Activated CD8-positive, alpha-beta memory T cell treated with anti-CD3 and anti-CD28 coated beads, Interleukin-2, amount 10 ng/mL, durations not matched to agents 7 days and 5 days (primary cell): Measurements from ENCODE around the gene LITAFD. TPM values are rescaled to one million over a fixed set of nuclear protein-coding genes. Genes with fewer than 3 reads are reported as not detected.
"Not testable (repeated sequence)": the region's sequence is repeated elsewhere in the genome, so short reads cannot be mapped to it uniquely, and the experiment has no call there.

ENCODE experiments used
- ATAC-seq: fragments of 150-1000 bp; cut with Tn5 transposase; one replicate; pipeline ENCODE4 v1.10.0; 2021; ENCODE audit warnings: moderate library complexity
- CTCF ChIA-PET: fragments of 350-600 bp; sonication (Branson Sonifier 250); formaldehyde crosslinking; loops from one replicate; lab custom pipeline; 2021; ENCODE audit warnings: antibody characterized with exemption; lab: Charles Lee
- DNase-seq: peaks from one replicate; pipeline ENCODE4 v3.0.0-alpha.2; 2020
- H3K27ac Mint-ChIP-seq: one replicate; pipeline ENCODE4 v1.8.0; 2021; ENCODE audit warnings: mild to moderate bottlenecking, mixed read lengths
- H3K27me3 Mint-ChIP-seq: one replicate; pipeline ENCODE4 v1.8.0; 2021; ENCODE audit warnings: mixed read lengths
- H3K36me3 Mint-ChIP-seq: one replicate; pipeline ENCODE4 v1.8.0; 2021; ENCODE audit warnings: mild to moderate bottlenecking, mixed read lengths
- H3K4me1 Mint-ChIP-seq: one replicate; pipeline ENCODE4 v1.8.0; 2021; ENCODE audit warnings: mixed read lengths
- H3K4me3 Mint-ChIP-seq: one replicate; pipeline ENCODE4 v1.8.0; 2021; ENCODE audit warnings: mild to moderate bottlenecking, moderate library complexity, mixed read lengths
- H3K9me3 Mint-ChIP-seq: one replicate; pipeline ENCODE4 v1.8.0; 2022; ENCODE audit warnings: low read depth, mixed read lengths
- total RNA-seq, 2 experiments: library from RNA; stranded (reverse); gene quantifications; one replicate each; pipeline ENCODE4 v1.2.3, GENCODE V29; 2021

LITAFD gene
- total RNA-seq, 2 experiments from 2014 or later = not detected

- peaks cover 65% of the 10 kb centered on the region for H3K36me3 Mint-ChIP-seq
- ATAC-seq = no peak
- CTCF ChIA-PET = interaction anchor here (2.1 to 2.8 kb wide), 2 partner anchors 12 to 23 kb away, joined by 8 to 10 read pairs; no protein-coding TSS in a partner anchor
- peaks cover 58% of the 10 kb centered on the region for H3K4me1 Mint-ChIP-seq
- H3K27ac Mint-ChIP-seq = no peak overlapping the region
- no peak for DNase-seq
- H3K9me3 Mint-ChIP-seq = no peaks in the 10 kb centered on the region
- no peak overlapping the region for H3K4me3 Mint-ChIP-seq
- H3K27me3 Mint-ChIP-seq = no peaks in the 10 kb centered on the region
Observed at GRCh38 chr16:8912793-8913192, 30.6 kb downstream of the LITAFD start.

GRCh38 chr16:8914098-8914497 lies 31.9 kb downstream of the LITAFD start:
- no peak for DNase-seq
- CTCF ChIA-PET = interaction anchor here (1.4 to 2.2 kb wide), 4 partner anchors 9 to 225 kb away, joined by 3 to 12 read pairs (median 4); no protein-coding TSS in a partner anchor
- Mint-ChIP-seq H3K4me1 (peaks cover 64% of the 10 kb centered on the region), H3K27me3 (no peaks in the 10 kb centered on the region), H3K9me3 (no peaks in the 10 kb centered on the region), H3K4me3 (no peak overlapping the region), H3K27ac (no peak overlapping the region), H3K36me3 (peaks cover 65% of the 10 kb centered on the region)
- ATAC-seq = no peak

- DNase-seq (no peak), ATAC-seq (no peak)
- H3K9me3 Mint-ChIP-seq = no peaks in the 10 kb centered on the region
- H3K4me1 Mint-ChIP-seq = peaks cover 74% of the 10 kb centered on the region
- H3K36me3 Mint-ChIP-seq = peaks cover 70% of the 10 kb centered on the region
- H3K27me3 Mint-ChIP-seq = no peaks in the 10 kb centered on the region
- CTCF ChIA-PET = interaction anchor here (1.4 kb wide), 1 partner anchor 19 kb away, joined by 5 read pairs; no protein-coding TSS in a partner anchor
- no peak overlapping the region for H3K4me3 Mint-ChIP-seq
- H3K27ac Mint-ChIP-seq = peak overlapping the region; percentile 58
Observed at GRCh38 chr16:8915722-8916301, 33.7 kb downstream of the LITAFD start.

- DNase-seq = no peak
- H3K36me3 Mint-ChIP-seq = peaks cover 70% of the 10 kb centered on the region
- no peaks in the 10 kb centered on the region for H3K9me3 Mint-ChIP-seq
- H3K27ac Mint-ChIP-seq = peak overlapping the region; percentile 58
- no peaks in the 10 kb centered on the region for H3K27me3 Mint-ChIP-seq
- peaks cover 74% of the 10 kb centered on the region for H3K4me1 Mint-ChIP-seq
- no peak overlapping the region for H3K4me3 Mint-ChIP-seq
- CTCF ChIA-PET = interaction anchor here (1.4 kb wide), 1 partner anchor 18 kb away, joined by 5 read pairs; no protein-coding TSS in a partner anchor
- ATAC-seq = no peak
Observed at GRCh38 chr16:8916541-8917225, 34.5 kb downstream of the LITAFD start.

GRCh38 chr16:8917336-8917735 lies 35.2 kb downstream of the LITAFD start:
- H3K9me3 Mint-ChIP-seq, H3K27me3 Mint-ChIP-seq, H3K4me3 Mint-ChIP-seq, ATAC-seq, H3K27ac Mint-ChIP-seq, DNase-seq: not testable (repeated sequence)
- Mint-ChIP-seq H3K36me3 (peaks cover 73% of the 10 kb centered on the region), H3K4me1 (peaks cover 74% of the 10 kb centered on the region)
- CTCF ChIA-PET = interaction anchor here (1.6 kb wide), 1 partner anchor 19 kb away, joined by 4 read pairs; no protein-coding TSS in a partner anchor

- ATAC-seq (no peak), DNase-seq (no peak)
- Mint-ChIP-seq H3K27ac (peak overlapping the region; percentile 79), H3K4me1 (peaks cover 79% of the 10 kb centered on the region), H3K9me3 (no peaks in the 10 kb centered on the region), H3K27me3 (no peaks in the 10 kb centered on the region), H3K36me3 (peaks cover 71% of the 10 kb centered on the region), H3K4me3 (no peak overlapping the region)
- CTCF ChIA-PET = interaction anchor here (1.3 to 1.7 kb wide), 2 partner anchors 17 to 90 kb away, joined by 4 to 7 read pairs; no protein-coding TSS in a partner anchor
Observed at GRCh38 chr16:8919089-8919933, 37.2 kb downstream of the LITAFD start.

- DNase-seq (no peak), ATAC-seq (no peak)
- H3K27ac Mint-ChIP-seq = peak overlapping the region; percentile 79
- H3K4me1 Mint-ChIP-seq = peaks cover 82% of the 10 kb centered on the region
- H3K36me3 Mint-ChIP-seq = peaks cover 70% of the 10 kb centered on the region
- no peak overlapping the region for H3K4me3 Mint-ChIP-seq
- CTCF ChIA-PET = interaction anchor here (1.7 kb wide), 1 partner anchor 16 kb away, joined by 7 read pairs; no protein-coding TSS in a partner anchor
- H3K27me3 Mint-ChIP-seq = no peaks in the 10 kb centered on the region
- H3K9me3 Mint-ChIP-seq = no peaks in the 10 kb centered on the region
Observed at GRCh38 chr16:8919934-8920462, 37.8 kb downstream of the LITAFD start.

- CTCF ChIA-PET = interaction anchor here (1.7 kb wide), 1 partner anchor 15 kb away, joined by 7 read pairs; no protein-coding TSS in a partner anchor
- Mint-ChIP-seq H3K9me3 (no peaks in the 10 kb centered on the region), H3K4me3 (no peak overlapping the region), H3K27ac (peak overlapping the region; percentile 66), H3K36me3 (peaks cover 71% of the 10 kb centered on the region), H3K4me1 (peaks cover 82% of the 10 kb centered on the region), H3K27me3 (no peaks in the 10 kb centered on the region)
- no peak for ATAC-seq
- DNase-seq = no peak
Observed at GRCh38 chr16:8920645-8921346, 38.6 kb downstream of the LITAFD start.

GRCh38 chr16:8921347-8921984 lies 39.3 kb downstream of the LITAFD start:
- Mint-ChIP-seq H3K27ac (peak overlapping the region; percentile 66), H3K36me3 (peaks cover 70% of the 10 kb centered on the region), H3K4me3 (no peak overlapping the region), H3K9me3 (no peaks in the 10 kb centered on the region), H3K27me3 (no peaks in the 10 kb centered on the region), H3K4me1 (peaks cover 77% of the 10 kb centered on the region)
- no peak for DNase-seq
- CTCF ChIA-PET = interaction anchor here (2.1 kb wide), 1 partner anchor 15 kb away, joined by 6 read pairs; no protein-coding TSS in a partner anchor
- ATAC-seq = no peak

- no peak overlapping the region for H3K4me3 Mint-ChIP-seq
- no peak overlapping the region for H3K27ac Mint-ChIP-seq
- CTCF ChIA-PET = interaction anchor here (0.9 to 2.1 kb wide), 2 partner anchors 13 to 86 kb away, joined by 3 to 6 read pairs; no protein-coding TSS in a partner anchor
Observed at GRCh38 chr16:8923199-8923598, 41.0 kb downstream of the LITAFD start.

GRCh38 chr16:8924214-8924613 lies 42.1 kb downstream of the LITAFD start:
- no peak for DNase-seq
- peaks cover 67% of the 10 kb centered on the region for H3K4me1 Mint-ChIP-seq
- no peaks in the 10 kb centered on the region for H3K9me3 Mint-ChIP-seq
- ATAC-seq = peak; percentile 48
- H3K27ac Mint-ChIP-seq = peak overlapping the region; percentile 62
- H3K4me3 Mint-ChIP-seq = no peak overlapping the region
- H3K27me3 Mint-ChIP-seq = no peaks in the 10 kb centered on the region
- CTCF ChIA-PET = interaction anchor here (0.9 kb wide), 1 partner anchor 12 kb away, joined by 5 read pairs; no protein-coding TSS in a partner anchor
- H3K36me3 Mint-ChIP-seq = peaks cover 68% of the 10 kb centered on the region

More at GRCh38 chr16:8923199-8923598, 41.0 kb downstream of the LITAFD start:
- no peaks in the 10 kb centered on the region for H3K27me3 Mint-ChIP-seq
- H3K9me3 Mint-ChIP-seq = no peaks in the 10 kb centered on the region
- ATAC-seq (no peak), DNase-seq (no peak)
- H3K4me1 Mint-ChIP-seq = peaks cover 63% of the 10 kb centered on the region
- peaks cover 66% of the 10 kb centered on the region for H3K36me3 Mint-ChIP-seq

- Mint-ChIP-seq H3K4me1 (peaks cover 61% of the 10 kb centered on the region), H3K27ac (no peak overlapping the region), H3K9me3 (no peaks in the 10 kb centered on the region), H3K4me3 (no peak overlapping the region), H3K27me3 (no peaks in the 10 kb centered on the region), H3K36me3 (peaks cover 68% of the 10 kb centered on the region)
- CTCF ChIA-PET = interaction anchor here (1.7 kb wide), 1 partner anchor 11 kb away, joined by 8 read pairs; no protein-coding TSS in a partner anchor
- DNase-seq (no peak), ATAC-seq (no peak)
Observed at GRCh38 chr16:8925455-8925854, 43.3 kb downstream of the LITAFD start.
